Measurements from ENCODE around the gene OR8G5.

OR8G5 gene

DNA sequence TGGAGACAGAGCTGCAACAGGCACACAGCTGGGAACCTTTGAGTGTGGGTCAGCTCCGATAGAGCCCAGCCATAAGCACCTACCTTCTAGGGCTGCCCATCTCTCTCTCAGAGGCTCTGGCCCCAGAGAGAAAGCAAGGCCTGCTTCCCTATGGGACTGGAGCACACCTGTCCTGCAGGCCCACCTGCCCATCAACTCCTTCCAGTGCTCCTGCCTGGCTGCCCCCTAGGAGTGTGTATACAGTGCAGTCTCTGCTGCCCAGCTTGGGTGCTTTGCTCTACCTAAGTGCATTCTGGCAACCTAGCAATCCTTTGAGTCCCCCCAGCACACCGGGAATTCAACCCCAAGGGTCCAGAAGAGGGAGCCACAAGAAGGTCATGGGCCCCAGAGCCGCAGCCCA lies 21.0 kb downstream of the OR8G5 start:
- H3K27me3 ChIP-seq: no peaks in the 10 kb centered on the region
- H3K36me3 ChIP-seq: no peaks in the 10 kb centered on the region
- no peaks in the 10 kb centered on the region for H3K9me3 ChIP-seq
- TF ChIP-seq, protein P1, sequence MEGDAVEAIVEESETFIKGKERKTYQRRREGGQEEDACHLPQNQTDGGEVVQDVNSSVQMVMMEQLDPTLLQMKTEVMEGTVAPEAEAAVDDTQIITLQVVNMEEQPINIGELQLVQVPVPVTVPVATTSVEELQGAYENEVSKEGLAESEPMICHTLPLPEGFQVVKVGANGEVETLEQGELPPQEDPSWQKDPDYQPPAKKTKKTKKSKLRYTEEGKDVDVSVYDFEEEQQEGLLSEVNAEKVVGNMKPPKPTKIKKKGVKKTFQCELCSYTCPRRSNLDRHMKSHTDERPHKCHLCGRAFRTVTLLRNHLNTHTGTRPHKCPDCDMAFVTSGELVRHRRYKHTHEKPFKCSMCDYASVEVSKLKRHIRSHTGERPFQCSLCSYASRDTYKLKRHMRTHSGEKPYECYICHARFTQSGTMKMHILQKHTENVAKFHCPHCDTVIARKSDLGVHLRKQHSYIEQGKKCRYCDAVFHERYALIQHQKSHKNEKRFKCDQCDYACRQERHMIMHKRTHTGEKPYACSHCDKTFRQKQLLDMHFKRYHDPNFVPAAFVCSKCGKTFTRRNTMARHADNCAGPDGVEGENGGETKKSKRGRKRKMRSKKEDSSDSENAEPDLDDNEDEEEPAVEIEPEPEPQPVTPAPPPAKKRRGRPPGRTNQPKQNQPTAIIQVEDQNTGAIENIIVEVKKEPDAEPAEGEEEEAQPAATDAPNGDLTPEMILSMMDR (IDR thresholded peaks at IDR 0.05; ENCODE audit: low read depth, low read length): no peak
- H3K4me1 ChIP-seq: no peaks in the 10 kb centered on the region
- no peak for DNase-seq
- no peak overlapping the region for H3K4me3 ChIP-seq (ENCODE audit: low read depth, low read length)

DNA sequence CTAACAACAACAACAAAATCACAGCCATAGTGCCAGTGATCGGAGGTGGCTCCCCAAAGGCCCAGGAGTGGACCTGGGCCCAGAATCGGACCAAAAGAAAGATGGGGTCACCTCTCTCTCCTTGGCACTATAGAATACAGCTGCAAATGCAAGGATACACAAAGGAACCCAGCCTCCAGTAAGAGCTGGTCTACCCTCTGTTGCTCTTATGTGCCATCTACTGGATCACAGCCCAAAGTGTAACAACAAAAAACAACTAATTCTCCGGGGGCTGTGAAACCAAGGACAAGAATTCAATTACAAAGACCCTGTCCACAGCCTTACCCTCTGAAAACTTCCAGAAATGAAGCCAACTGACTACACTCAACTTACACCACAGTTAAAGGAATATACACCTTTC lies 21.6 kb downstream of the OR8G5 start:
- Histone ChIP-seq H3K27me3 (no peaks in the 10 kb centered on the region), H3K36me3 (no peaks in the 10 kb centered on the region), H3K9me3 (no peaks in the 10 kb centered on the region), H3K4me3 (ENCODE audit: low read depth, low read length) (no peak overlapping the region), H3K4me1 (no peaks in the 10 kb centered on the region)
- TF ChIP-seq, protein P1 (IDR thresholded peaks at IDR 0.05; ENCODE audit: low read depth, low read length): 0 out of 2 replicates have a peak, but pooled peaks have one; percentile 5
- no peak for DNase-seq

DNA sequence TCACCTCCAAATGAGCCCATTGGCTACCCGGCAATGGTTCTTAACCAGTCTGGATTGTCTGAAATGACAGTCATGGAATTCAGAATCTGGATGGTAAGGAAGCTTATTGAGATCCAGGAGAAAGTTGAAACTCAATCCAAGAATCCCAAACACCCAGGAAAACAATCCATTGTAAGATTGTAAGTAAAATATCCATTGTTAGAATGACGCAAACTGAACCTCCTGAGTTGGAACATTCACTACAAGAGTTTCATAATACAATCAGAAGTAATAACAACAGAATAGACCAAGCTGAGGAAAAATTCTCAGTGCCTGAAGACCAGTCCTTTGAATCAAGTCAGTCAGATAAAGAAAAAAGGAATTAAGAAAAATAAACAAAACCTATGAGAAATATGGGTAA lies 22.1 kb downstream of the OR8G5 start:
- H3K27me3 ChIP-seq: no peaks in the 10 kb centered on the region
- no peaks in the 10 kb centered on the region for H3K9me3 ChIP-seq
- TF ChIP-seq, protein P1 (IDR thresholded peaks at IDR 0.05; ENCODE audit: low read depth, low read length): no peak
- no peak for DNase-seq
- H3K4me3 ChIP-seq (ENCODE audit: low read depth, low read length): no peak overlapping the region
- no peaks in the 10 kb centered on the region for H3K36me3 ChIP-seq
- no peaks in the 10 kb centered on the region for H3K4me1 ChIP-seq

DNA sequence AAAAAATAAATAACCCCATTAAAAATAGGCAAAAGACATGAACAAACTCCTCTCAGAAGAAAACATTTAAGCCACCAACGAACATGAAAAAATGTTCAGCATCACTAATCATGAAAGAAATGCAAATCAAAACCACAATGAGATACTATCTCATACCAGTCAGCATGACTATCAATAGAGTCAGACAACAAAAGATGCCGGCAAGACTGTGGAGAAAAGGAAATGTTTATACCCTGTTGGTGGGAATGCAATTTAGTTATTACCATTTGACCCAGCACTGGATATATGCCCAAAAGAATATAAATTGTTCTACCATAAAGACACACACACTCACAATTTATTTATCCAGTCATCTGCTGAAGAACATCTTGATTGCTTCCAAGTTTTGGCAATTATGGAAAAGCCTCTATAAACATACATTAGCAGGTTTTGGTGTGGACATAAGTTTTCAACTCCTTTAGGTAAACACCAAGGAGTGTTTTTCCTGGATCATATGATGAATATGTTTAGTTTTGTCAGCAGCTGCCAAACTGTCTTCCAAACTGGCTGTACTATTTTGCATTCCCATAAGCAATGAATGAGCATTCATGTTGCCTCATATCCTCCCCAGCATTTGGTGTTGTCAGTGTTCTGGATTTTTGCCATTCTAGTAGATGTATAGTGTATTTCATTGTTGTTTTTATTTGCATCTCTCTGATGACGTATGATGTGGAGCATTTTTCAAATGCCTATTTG lies 29.6 kb downstream of the OR8G5 start:
- H3K27me3 ChIP-seq: no peaks in the 10 kb centered on the region
- H3K4me3 ChIP-seq (ENCODE audit: low read depth, low read length): no peak overlapping the region
- H3K4me1 ChIP-seq: no peaks in the 10 kb centered on the region
- H3K9me3 ChIP-seq: no peaks in the 10 kb centered on the region; the same call in 1 of the 2 replicates
- no peaks in the 10 kb centered on the region for H3K36me3 ChIP-seq
- no peak for DNase-seq
- TF ChIP-seq, protein P1 (IDR thresholded peaks at IDR 0.05; ENCODE audit: low read depth, low read length): no peak

DNA sequence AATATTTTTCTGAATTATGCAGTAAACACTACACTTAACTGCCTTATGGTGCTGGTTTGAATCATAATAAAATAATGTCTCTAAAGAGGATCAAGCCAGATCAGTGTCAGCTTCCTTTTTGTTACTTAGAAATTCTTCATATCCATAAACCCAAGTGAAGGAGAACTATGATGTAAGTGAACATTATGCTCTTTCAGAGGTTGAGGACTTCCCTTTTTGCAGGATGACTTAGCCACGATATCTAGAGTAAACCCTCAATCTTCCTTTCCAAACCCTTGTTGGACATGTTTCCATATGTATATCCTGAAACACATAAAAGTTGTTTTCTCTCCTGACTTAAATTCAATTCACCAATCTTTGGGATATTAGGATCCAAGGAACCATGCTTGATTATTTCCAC lies 38.5 kb downstream of the OR8G5 start:
- Histone ChIP-seq H3K27me3 (no peaks in the 10 kb centered on the region; the same call in 1 of the 2 replicates), H3K4me1 (no peaks in the 10 kb centered on the region), H3K9me3 (no peaks in the 10 kb centered on the region), H3K36me3 (no peaks in the 10 kb centered on the region), H3K4me3 (ENCODE audit: low read depth, low read length) (no peak overlapping the region)
- TF ChIP-seq, protein P1 (IDR thresholded peaks at IDR 0.05; ENCODE audit: low read depth, low read length): no peak
- no peak for DNase-seq

DNA sequence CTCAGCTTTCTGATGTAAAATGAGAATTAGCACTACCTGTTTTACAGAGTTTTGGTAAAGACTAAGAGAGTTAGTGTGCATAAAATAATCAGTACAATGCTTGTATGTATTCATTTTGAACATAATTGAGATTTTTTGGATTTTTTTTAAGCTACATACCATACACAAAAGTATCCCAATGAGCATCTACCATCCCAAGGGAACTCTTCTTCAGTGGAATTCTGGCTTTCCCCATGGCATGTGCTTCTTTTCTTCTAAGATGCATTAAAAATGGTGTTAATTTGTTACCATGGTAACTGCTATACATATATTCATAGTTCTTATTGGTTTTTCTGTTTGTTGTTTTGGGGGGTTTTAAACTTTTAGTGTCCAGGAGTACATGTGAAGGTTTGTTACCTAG lies 39.8 kb downstream of the OR8G5 start:
- no peak for DNase-seq
- Histone ChIP-seq H3K36me3 (no peaks in the 10 kb centered on the region), H3K4me1 (no peaks in the 10 kb centered on the region), H3K27me3 (no peaks in the 10 kb centered on the region; the same call in 1 of the 2 replicates), H3K4me3 (ENCODE audit: low read depth, low read length) (no peak overlapping the region), H3K9me3 (no peaks in the 10 kb centered on the region)
- TF ChIP-seq, protein P1 (IDR thresholded peaks at IDR 0.05; ENCODE audit: low read depth, low read length): no peak

Data from BE2C (cell line).